Jurkat, Clone E6-1 (cell line): Measurements from ENCODE around the gene PRICKLE1. TPM values are rescaled to one million over a fixed set of nuclear protein-coding genes. Genes with fewer than 3 reads are reported as not detected.

Source experiments
- DNase-seq: peaks from one replicate; pipeline ENCODE4 v3.0.0-alpha.2; 2011; ENCODE audit warnings: low read depth, low spot score
- H3K4me3 ChIP-seq: 2 replicates; pipeline ENCODE4 v1.5.1; 2011; ENCODE audit warnings: mild to moderate bottlenecking, low read length, control low read depth, moderate library complexity
- polyA plus RNA-seq: library from polyadenylated mRNA; unstranded; fragments of >200 nt; gene quantifications from one replicate; pipeline ENCODE4 v1.2.1, GENCODE V29; 2012; ENCODE audit warnings: missing spikeins; ENCODE audit not compliant: insufficient read length, insufficient read depth

The PRICKLE1 gene
- not detected for polyA plus RNA-seq

DNA sequence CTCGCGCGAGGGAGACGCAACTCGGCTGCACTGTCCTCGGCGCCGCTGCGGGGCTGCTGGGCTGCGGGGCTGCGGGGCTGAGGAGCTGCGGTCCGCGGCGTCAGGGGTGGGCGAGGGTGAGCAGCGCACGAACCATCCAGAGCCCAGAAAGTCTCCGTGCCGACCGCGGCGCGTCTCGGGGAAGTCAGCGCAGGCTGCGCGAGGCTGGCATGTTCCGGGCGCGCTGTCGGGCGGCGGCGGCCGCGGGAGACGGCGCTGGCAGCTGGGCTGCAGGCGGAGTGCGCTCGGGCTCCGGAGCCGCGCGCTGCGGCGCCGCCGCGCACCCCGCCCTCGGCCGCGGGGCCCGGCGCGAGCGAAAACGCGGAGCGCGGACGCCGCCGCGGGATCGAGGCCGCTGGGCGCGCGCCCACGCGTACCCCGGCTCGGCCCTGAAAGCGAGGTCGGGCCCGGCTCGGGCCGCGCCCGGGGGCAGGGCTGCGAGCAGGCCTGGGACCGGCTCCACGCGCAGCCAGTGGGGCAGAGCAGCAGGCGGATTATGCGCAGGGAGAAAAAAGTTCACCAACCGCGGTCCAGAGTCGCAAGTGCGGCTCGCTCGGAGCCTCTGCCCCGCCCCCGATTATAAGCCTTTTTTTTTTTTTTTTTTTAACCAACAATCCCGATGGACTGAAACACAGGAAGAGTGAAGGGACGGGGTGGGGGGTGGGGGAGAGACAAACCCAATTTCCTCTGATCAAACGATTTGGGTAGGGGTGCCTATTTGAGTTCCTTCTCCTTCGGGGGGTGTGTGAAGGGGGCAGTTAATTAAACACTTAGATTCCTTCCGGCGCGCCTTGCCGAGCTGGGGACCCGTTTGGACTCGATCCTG lies at the start of gene PRICKLE1:
PRICKLE1 (minus strand) TSS at position 282 of the 865 bp plus-strand sequence. CDS start 117,230 bp downstream, outside the sequence.
- peak within 1 kb of the TSS; percentile 9; the same call in 1 of the 2 replicates for H3K4me3 ChIP-seq
- DNase-seq, result no peak

DNA sequence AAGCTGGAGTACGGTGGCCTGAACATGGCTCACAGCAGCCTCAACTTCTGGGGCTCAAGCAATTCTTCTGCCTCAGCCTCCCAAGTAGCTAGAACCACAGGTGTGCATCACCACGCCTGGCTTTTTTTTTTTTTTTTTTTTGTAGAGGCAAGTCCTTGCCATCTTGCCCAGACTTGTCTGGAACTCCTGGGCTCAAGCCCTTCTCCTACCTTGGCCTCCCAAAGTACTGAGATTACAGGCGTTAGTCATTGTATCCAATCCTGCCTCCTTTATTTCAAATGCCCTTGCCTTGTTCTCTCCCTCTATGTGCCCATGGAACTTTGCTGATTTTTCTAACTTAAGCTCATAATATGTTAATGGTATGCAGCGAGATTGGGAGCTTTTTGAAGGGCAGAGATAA lies 49.2 kb upstream of the PRICKLE1 start:
- no peak overlapping the region for H3K4me3 ChIP-seq
- no peak for DNase-seq

GRCh38 chr12:42638011-42638410 lies 48.5 kb upstream of the PRICKLE1 start:
- no peak overlapping the region for H3K4me3 ChIP-seq

GRCh38 chr12:42636993-42637392 lies 47.4 kb upstream of the PRICKLE1 start:
- DNase-seq, result no peak
- H3K4me3 ChIP-seq, result no peak overlapping the region

More at GRCh38 chr12:42638011-42638410, 48.5 kb upstream of the PRICKLE1 start:
- no peak for DNase-seq

DNA sequence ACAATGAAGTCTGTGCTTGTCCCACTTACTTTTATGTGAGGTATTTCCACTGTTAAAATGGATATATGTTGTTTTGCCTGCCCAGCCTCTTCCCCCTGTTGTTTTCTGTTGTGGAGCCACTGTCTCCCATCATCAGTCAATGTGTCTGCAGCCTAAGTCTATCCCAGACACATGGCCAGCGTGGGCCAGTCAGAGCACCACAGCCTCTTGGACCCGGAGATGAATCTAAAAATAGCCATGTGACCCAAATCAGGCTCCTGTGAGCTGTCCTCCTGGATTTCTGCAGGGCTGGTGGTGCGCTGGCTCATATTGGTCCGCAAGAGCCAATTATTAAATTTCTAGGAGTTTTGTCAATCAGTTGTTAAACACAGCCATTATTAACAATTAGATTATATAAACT lies 44.0 kb upstream of the PRICKLE1 start:
- DNase-seq, result no peak
- H3K4me3 ChIP-seq, result no peak overlapping the region

DNA sequence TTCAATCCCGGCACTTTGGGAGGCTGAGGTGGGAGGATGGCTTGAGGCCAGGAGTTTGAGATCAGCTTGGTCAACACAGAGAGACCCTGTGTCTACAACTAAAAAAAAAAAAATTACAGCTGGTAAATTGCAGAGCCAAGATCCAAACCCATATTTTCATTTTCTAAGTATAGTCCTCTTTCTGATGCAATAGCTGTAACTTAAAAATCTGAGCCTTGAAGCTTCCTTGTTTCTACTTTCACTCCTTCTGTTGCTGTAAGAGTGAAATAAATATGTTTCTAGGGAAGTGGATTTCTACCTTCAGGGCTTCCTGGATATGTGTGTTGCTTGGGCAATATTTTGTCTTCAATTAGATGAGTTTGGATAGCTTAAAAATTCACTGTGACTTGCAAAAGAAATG lies 42.0 kb upstream of the PRICKLE1 start:
- DNase-seq, result no peak

GRCh38 chr12:42630314-42630713 lies 40.8 kb upstream of the PRICKLE1 start:
- H3K4me3 ChIP-seq, result no peak overlapping the region
- no peak for DNase-seq

More for the DNA sequence above, 42.0 kb upstream of the PRICKLE1 start:
- no peak overlapping the region for H3K4me3 ChIP-seq

GRCh38 chr12:42627151-42627550 lies 37.6 kb upstream of the PRICKLE1 start:
- no peak for DNase-seq
- H3K4me3 ChIP-seq, result no peak overlapping the region

DNA sequence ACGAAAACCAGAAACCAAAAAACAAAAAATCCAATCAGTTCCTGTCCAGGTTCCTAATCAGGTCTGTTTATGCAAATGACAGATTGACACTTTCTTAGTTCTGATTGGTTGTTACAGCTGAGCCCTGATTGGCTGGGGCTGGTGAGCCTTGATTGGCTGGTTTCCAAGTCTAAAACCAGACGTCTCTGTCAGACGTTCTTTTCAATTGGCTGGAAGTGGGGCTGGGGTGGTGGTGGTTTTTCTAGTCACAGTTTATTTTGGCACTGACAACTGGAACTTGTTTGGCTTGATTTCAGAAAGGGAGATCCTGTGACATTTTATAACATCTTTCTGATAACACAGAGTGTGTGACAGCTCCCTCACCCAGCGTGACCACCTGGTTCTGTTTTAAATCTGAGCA lies 36.1 kb upstream of the PRICKLE1 start:
- no peak for DNase-seq
- H3K4me3 ChIP-seq, result no peak overlapping the region

DNA sequence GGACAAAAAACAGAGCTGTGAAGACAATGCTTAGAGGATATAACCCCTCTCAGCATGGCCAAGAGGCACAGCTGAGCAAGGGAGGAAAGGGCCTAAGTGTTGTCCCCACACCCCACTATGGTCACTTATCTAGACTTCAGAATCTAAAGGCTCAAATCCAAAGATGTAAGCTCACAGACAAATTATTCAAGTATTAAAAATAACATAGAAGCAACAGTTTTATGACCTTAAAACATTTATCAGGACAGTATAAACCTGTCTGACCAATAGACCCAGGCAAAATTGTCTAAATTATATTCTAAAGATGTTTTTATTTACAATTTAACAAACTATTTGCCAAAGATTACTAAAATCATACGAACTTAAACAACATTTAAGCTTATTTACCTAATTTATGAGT lies 28.1 kb upstream of the PRICKLE1 start:
- no peak for DNase-seq

GRCh38 chr12:42615006-42615405 lies 25.5 kb upstream of the PRICKLE1 start:
- H3K4me3 ChIP-seq, result no peak overlapping the region
- no peak for DNase-seq

More for the DNA sequence above, 28.1 kb upstream of the PRICKLE1 start:
- H3K4me3 ChIP-seq, result no peak overlapping the region

DNA sequence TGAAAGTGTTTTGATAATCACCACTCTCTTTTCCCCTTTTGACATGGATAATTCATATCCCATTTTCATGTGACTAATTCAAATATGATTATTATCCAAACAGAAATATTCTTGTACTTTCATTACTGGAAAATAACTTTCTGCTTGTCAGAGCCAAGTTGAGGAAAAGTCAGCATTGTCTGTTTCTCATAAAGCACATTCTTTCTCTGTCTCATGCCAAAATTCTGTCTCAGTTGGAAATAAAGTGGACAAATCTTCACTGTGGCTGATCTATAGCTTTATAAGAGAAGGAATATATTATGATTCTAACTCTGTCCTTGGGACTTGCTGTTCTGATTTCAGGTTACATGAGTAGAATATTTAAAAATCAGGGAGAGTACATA lies 22.7 kb upstream of the PRICKLE1 start:
- no peak overlapping the region for H3K4me3 ChIP-seq
- no peak for DNase-seq

DNA sequence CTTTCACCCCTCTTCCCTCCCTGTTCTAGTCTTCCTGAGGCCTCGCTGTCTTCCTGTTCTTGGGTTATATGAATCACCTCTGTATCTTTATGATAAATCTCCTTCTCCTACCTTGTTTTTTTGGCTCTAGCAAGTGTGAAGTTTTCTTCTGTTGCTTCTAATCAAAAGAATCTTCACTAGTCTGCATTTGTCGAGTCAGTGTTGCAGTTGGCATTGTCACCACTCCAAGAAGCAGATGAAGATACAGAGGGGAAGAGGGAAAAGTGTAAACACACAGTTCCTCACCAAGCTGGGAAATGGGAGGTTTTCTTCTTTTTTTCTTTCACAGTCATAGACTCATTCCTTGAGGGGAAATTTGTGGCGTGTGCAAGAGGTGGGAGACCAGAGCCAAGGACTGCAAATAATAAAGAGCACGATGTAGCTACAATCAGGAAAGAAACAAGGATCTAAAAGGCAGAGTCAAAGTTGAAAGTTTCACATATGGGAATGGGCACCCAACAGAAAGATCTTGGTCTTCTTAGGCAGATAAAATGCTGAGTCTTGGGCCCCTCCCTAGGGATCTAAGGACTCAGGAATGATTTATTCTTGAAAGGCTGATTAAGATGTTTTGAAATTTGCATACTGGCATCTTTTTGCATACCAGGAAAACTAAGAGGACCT lies 22.2 kb upstream of the PRICKLE1 start:
- H3K4me3 ChIP-seq, result no peak overlapping the region
- DNase-seq, result no peak

DNA sequence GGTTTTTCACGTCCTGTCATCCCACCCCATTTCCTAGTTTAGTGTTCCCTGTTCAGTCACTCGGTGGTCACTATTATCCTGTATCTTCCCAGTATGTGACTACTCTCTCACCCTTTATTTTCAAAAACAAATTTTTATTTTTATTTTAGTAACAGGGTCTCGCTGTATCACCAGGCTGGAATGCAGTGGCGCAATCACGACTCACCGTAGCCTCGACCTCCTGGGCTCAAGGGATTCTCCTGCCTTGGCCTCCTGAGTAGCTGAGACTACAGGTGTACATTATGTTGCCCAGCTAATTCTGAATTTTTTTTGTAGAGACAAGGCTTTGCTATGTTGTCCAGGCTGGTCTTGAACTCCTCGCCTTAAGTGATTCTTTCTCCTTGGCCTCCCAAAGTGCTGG lies 20.1 kb upstream of the PRICKLE1 start:
- DNase-seq, result no peak
- no peak overlapping the region for H3K4me3 ChIP-seq

GRCh38 chr12:42608196-42608825 lies 18.8 kb upstream of the PRICKLE1 start:
- DNase-seq, result no peak
- H3K4me3 ChIP-seq, result no peak overlapping the region

GRCh38 chr12:42607584-42608058 lies 18.1 kb upstream of the PRICKLE1 start:
- no peak for DNase-seq
- no peak overlapping the region for H3K4me3 ChIP-seq

GRCh38 chr12:42606471-42606870 lies 16.9 kb upstream of the PRICKLE1 start:
- no peak overlapping the region for H3K4me3 ChIP-seq
- DNase-seq, result no peak

DNA sequence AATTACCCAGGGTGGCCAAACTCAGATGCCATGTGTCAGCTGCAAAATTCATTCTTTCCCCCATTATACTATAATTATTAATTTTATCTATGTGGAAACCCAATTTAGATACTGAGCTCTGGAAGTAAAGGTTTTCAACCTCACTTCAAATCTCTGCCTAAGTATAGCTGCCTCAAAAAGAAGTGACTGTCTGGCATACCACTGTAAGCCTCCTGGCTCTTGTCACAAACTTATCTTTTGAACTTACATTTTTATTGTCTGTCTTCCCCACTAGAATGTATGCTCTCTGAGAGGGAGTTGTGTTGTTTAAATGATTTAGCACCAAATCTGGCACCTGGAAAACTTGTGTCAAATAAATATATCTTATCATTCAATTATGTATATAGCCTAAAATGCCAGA lies 16.1 kb upstream of the PRICKLE1 start:
- no peak for DNase-seq
- no peak overlapping the region for H3K4me3 ChIP-seq

DNA sequence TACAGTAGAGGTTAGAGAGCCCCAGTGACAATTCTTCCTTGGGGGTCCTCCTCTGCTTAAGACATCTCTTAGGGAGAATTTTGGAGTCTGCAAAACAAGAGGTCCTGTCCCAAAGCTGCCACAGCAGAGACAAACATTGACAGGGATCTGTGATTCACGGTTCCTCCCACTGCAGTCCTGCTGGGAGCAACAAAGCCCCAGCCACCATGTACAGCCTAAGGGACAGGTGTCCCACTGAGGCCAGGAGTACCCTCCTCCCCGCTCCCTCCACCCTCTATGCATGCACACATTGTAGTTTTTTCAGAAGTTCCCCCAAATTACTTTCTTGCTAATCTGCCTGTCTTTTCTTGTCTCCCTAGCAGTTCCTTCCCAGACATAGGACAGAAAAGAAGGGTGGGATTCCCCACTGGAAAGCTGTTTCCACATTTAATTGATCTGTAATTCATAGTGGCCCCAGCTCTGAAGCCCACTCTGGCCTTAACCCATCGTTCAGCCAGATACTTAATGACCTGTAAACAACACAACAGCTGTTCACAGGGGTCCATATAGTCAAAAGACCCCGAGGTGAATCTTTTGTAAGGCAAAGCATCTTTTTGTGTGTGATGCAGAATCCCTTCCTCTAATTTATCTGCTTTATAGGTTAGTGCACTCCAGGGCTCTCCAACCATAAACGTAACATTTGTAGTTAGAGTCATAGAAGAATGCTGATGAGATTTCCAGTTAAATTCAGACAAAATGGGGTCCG lies 13.9 kb upstream of the PRICKLE1 start:
- DNase-seq, result no peak
- H3K4me3 ChIP-seq, result no peak overlapping the region
